T-cell (primary cell): ENCODE results near the gene C1R. TPM values are rescaled to one million over a fixed set of nuclear protein-coding genes. Genes with fewer than 3 reads are reported as not detected.

Source experiments
- ATAC-seq, 4 experiments: fragments of 200-7000 bp in 3 of 4; fragments of 150-1000 bp in 1 of 4; cut with Tn5 transposase; replicated peaks in 1 of 4; 1 replicate in 3 of 4; 2 replicates in 1 of 4; pipeline ENCODE4 v1.10.0; 2021; ENCODE audit warnings: moderate library complexity in 3 of 4, mild to moderate bottlenecking in 2 of 4, moderate number of reproducible peaks in 1 of 4
- CTCF ChIA-PET, 2 donors: fragments of 300-600 bp; sonication (Branson Sonifier 250); formaldehyde crosslinking; loops; one replicate each; lab custom pipeline; 2022; ENCODE audit warnings: antibody characterized with exemption in 2 of 2; lab: Charles Lee
- POLR2A ChIA-PET, 2 donors: fragments of 300-600 bp; sonication (Branson Sonifier 250); formaldehyde crosslinking; loops; one replicate each; lab custom pipeline; 2022; ENCODE audit warnings: antibody characterized with exemption in 2 of 2; lab: Charles Lee
- DNase-seq, 35 experiments: peaks; one replicate each; pipeline versions ENCODE4 v3.0.0 to v3.0.0-alpha.2; 2013 to 2023
- H3K27ac ChIP-seq: one replicate; pipeline ENCODE4 v1.5.1; 2013; ENCODE audit warnings: low read length
- H3K27me3 ChIP-seq, 2 experiments: replicated peaks in 1 of 2; 1 replicate in 1 of 2; 2 replicates in 1 of 2; pipeline versions ENCODE4 v1.6.1 to v1.7.0; 2013; ENCODE audit warnings: low read length in 1 of 2, mixed read lengths in 1 of 2; ENCODE audit not compliant: control insufficient read depth in 2 of 2, insufficient read depth in 2 of 2; ENCODE audit errors: extremely low read depth in 1 of 2
- H3K36me3 ChIP-seq, 2 donors: 1 replicate in 1 of 2; 2 replicates in 1 of 2; pipeline versions ENCODE4 v1.6.1 to v1.7.0; 2013; ENCODE audit warnings: low read length in 1 of 2; ENCODE audit not compliant: control insufficient read depth in 2 of 2, insufficient read depth in 1 of 2; ENCODE audit errors: extremely low read depth in 1 of 2
- H3K4me1 ChIP-seq, 2 experiments: 1 replicate in 1 of 2; 2 replicates in 1 of 2; pipeline versions ENCODE4 v1.6.1 to v1.7.0; 2013; ENCODE audit warnings: low read length in 2 of 2, mixed read lengths in 1 of 2; ENCODE audit not compliant: insufficient read depth in 2 of 2, control insufficient read depth in 1 of 2; ENCODE audit errors: extremely low read depth in 1 of 2
- H3K4me3 ChIP-seq, 2 donors: 1 replicate in 1 of 2; 2 replicates in 1 of 2; pipeline versions ENCODE4 v1.5.1 to v1.7.0; 2013; ENCODE audit warnings: mild to moderate bottlenecking in 2 of 2, low read length in 1 of 2, moderate library complexity in 1 of 2; ENCODE audit not compliant: control insufficient read depth in 1 of 2; ENCODE audit errors: extremely low read depth in 1 of 2
- H3K9me3 ChIP-seq: 2 replicates; pipeline ENCODE4 v1.7.0; 2013
- H3K27ac Mint-ChIP-seq, 2 donors: one replicate each; pipeline ENCODE4 v1.8.0; 2020 to 2021; ENCODE audit warnings: mild to moderate bottlenecking in 2 of 2, mixed read lengths in 2 of 2
- H3K27me3 Mint-ChIP-seq, 2 donors: one replicate each; pipeline ENCODE4 v1.8.0; 2021 to 2022; ENCODE audit warnings: mixed read lengths in 2 of 2
- H3K36me3 Mint-ChIP-seq: one replicate; pipeline ENCODE4 v1.8.0; 2021; ENCODE audit warnings: mixed read lengths
- H3K4me1 Mint-ChIP-seq, 3 donors: one replicate each; pipeline ENCODE4 v1.8.0; 2020 to 2022; ENCODE audit warnings: mixed read lengths in 3 of 3, mild to moderate bottlenecking in 1 of 3
- H3K4me3 Mint-ChIP-seq, 3 donors: one replicate each; pipeline ENCODE4 v1.8.0; 2020 to 2022; ENCODE audit warnings: mild to moderate bottlenecking in 3 of 3, mixed read lengths in 3 of 3, moderate library complexity in 3 of 3
- H3K9me3 Mint-ChIP-seq, 3 donors: one replicate each; pipeline ENCODE4 v1.8.0; 2020 to 2022; ENCODE audit warnings: mixed read lengths in 3 of 3
- WGBS: methylation state at CpG from one replicate; pipeline ENCODE4 v1.1.5; 2013; ENCODE audit warnings: missing lambda C conversion rate; ENCODE audit not compliant: insufficient coverage; 5-methylcytosine and 5-hydroxymethylcytosine counted together
- total RNA-seq, 35 experiments: library from RNA in 6 of 35; stranded (reverse) in 6 of 35; fragments of 120-200 nt in 1 of 35; gene quantifications; one replicate each; pipeline versions ENCODE4 v1.2.1 to v1.2.4 and lab custom pipeline; 2013 to 2026

C1R gene
- total RNA-seq, 5 donors from 2014 or later (not counting 1 experiment from before 2014, with no cell fraction given), result 2.2 to 5.9 (median 3.6) TPM

DNA sequence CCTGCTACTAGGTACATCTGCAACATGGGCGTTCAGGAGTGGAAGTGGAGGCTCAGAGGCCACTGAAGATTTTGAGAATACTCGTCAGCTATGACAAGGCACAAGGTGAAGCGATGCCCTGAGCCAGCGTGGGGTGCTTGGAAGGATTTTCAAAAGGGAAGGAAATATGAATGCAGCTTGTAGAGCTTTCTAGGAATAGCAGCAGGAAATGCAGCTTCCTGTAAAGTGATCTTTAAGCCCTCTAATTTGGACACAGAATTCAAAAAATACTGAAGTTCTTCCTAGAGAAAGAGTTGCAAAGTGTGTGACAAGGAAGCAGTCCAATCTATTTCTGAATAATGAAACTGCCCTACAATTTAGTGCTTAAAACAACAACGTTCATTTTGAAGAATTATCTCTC lies 44.9 kb downstream of the C1R start:
- Histone ChIP-seq H3K36me3 (no peaks in the 10 kb centered on the region), H3K27me3 (no peaks in the 10 kb centered on the region), H3K27ac (no peak overlapping the region), H3K9me3 (no peaks in the 10 kb centered on the region), H3K4me3 (no peak overlapping the region), H3K4me1 (peaks cover 5 to 9% of the 10 kb centered on the region in 2 experiments)
- ATAC-seq (no peak), DNase-seq (no peak)
- peaks cover 10 to 16% (median 16%) of the 10 kb centered on the region in 3 donors for H3K4me1 Mint-ChIP-seq
- H3K4me3 Mint-ChIP-seq, result no peak overlapping the region
- no peaks in the 10 kb centered on the region for H3K36me3 Mint-ChIP-seq
- POLR2A ChIA-PET, result no interaction called here
- 45% methylated on average over 4 of the region's 5 CpGs for WGBS
- no peaks in the 10 kb centered on the region for H3K9me3 Mint-ChIP-seq
- peak overlapping the region in 1 of 2 donors; percentile 33 for H3K27ac Mint-ChIP-seq
- CTCF ChIA-PET, result no interaction called here
- H3K27me3 Mint-ChIP-seq, result peaks cover 0 to 2% of the 10 kb centered on the region in 2 donors

GRCh38 chr12:7046383-7047105 lies 45.7 kb downstream of the C1R start:
- Mint-ChIP-seq H3K9me3 (no peaks in the 10 kb centered on the region), H3K4me3 (no peak overlapping the region), H3K4me1 (peaks cover 10 to 16% (median 16%) of the 10 kb centered on the region in 3 donors), H3K27me3 (peaks cover 0 to 2% of the 10 kb centered on the region in 2 donors), H3K36me3 (no peaks in the 10 kb centered on the region), H3K27ac (no peak overlapping the region)
- Histone ChIP-seq H3K9me3 (no peaks in the 10 kb centered on the region), H3K4me3 (no peak overlapping the region), H3K36me3 (no peaks in the 10 kb centered on the region), H3K27ac (no peak overlapping the region), H3K4me1 (peaks cover 5 to 9% of the 10 kb centered on the region in 2 experiments), H3K27me3 (no peaks in the 10 kb centered on the region)
- CTCF ChIA-PET, result no interaction called here
- POLR2A ChIA-PET, result no interaction called here
- WGBS, result 83% methylated on average over 1 of the region's 5 CpGs
- no peak for DNase-seq
- ATAC-seq, result no peak

- no peaks in the 10 kb centered on the region for H3K36me3 Mint-ChIP-seq
- Histone ChIP-seq H3K9me3 (no peaks in the 10 kb centered on the region), H3K4me3 (no peak overlapping the region), H3K36me3 (no peaks in the 10 kb centered on the region), H3K4me1 (peaks cover 5 to 9% of the 10 kb centered on the region in 2 experiments), H3K27ac (no peak overlapping the region), H3K27me3 (no peaks in the 10 kb centered on the region)
- H3K4me3 Mint-ChIP-seq, result no peak overlapping the region
- no peaks in the 10 kb centered on the region for H3K27me3 Mint-ChIP-seq
- peaks cover 10 to 16% (median 16%) of the 10 kb centered on the region in 3 donors for H3K4me1 Mint-ChIP-seq
- H3K27ac Mint-ChIP-seq, result no peak overlapping the region
- ChIA-PET POLR2A (no interaction called here), CTCF (no interaction called here)
- 89% methylated on average over 8 of the region's 9 CpGs for WGBS
- H3K9me3 Mint-ChIP-seq, result no peaks in the 10 kb centered on the region
- no peak for DNase-seq
- no peak for ATAC-seq
Observed at GRCh38 chr12:7045913-7046312, 46.3 kb downstream of the C1R start.

GRCh38 chr12:7042842-7043241 lies 49.4 kb downstream of the C1R start:
- H3K36me3 Mint-ChIP-seq, result no peaks in the 10 kb centered on the region
- no peak overlapping the region for H3K27ac Mint-ChIP-seq
- WGBS, result 80% methylated on average over 2 of the region's 6 CpGs

GRCh38 chr12:7039403-7039802 lies 52.8 kb downstream of the C1R start:
- Histone ChIP-seq H3K4me3 (no peak overlapping the region), H3K27me3 (no peaks in the 10 kb centered on the region), H3K27ac (no peak overlapping the region), H3K36me3 (no peaks in the 10 kb centered on the region), H3K4me1 (peaks cover 0 to 3% of the 10 kb centered on the region in 2 experiments), H3K9me3 (no peaks in the 10 kb centered on the region)
- Mint-ChIP-seq H3K4me1 (peaks cover 0 to 1% (median 0%) of the 10 kb centered on the region in 3 donors), H3K27me3 (no peaks in the 10 kb centered on the region), H3K36me3 (no peaks in the 10 kb centered on the region), H3K4me3 (no peak overlapping the region), H3K9me3 (no peaks in the 10 kb centered on the region), H3K27ac (no peak overlapping the region)
- CTCF ChIA-PET, result no interaction called here
- DNase-seq (no peak), ATAC-seq (no peak)
- POLR2A ChIA-PET, result no interaction called here
- WGBS, result 84% methylated on average over 5 of the region's 10 CpGs

More at GRCh38 chr12:7042842-7043241, 49.4 kb downstream of the C1R start:
- H3K4me3 Mint-ChIP-seq, result no peak overlapping the region
- H3K9me3 ChIP-seq, result no peaks in the 10 kb centered on the region
- peaks cover 5 to 9% of the 10 kb centered on the region in 2 experiments for H3K4me1 ChIP-seq
- DNase-seq (peak in 1 of 35 experiments; percentile 32), ATAC-seq (no peak)
- ChIA-PET POLR2A (no interaction called here), CTCF (interaction anchor here in 1 of 2 donors (0.6 kb wide), 1 partner anchor 14 kb away, joined by 3 read pairs; no protein-coding TSS in a partner anchor)
- no peak overlapping the region for H3K27ac ChIP-seq
- H3K27me3 ChIP-seq, result no peaks in the 10 kb centered on the region
- no peak overlapping the region for H3K4me3 ChIP-seq
- H3K4me1 Mint-ChIP-seq, result peaks cover 10 to 15% (median 14%) of the 10 kb centered on the region in 3 donors
- no peaks in the 10 kb centered on the region for H3K36me3 ChIP-seq
- no peaks in the 10 kb centered on the region for H3K27me3 Mint-ChIP-seq
- no peaks in the 10 kb centered on the region for H3K9me3 Mint-ChIP-seq

DNA sequence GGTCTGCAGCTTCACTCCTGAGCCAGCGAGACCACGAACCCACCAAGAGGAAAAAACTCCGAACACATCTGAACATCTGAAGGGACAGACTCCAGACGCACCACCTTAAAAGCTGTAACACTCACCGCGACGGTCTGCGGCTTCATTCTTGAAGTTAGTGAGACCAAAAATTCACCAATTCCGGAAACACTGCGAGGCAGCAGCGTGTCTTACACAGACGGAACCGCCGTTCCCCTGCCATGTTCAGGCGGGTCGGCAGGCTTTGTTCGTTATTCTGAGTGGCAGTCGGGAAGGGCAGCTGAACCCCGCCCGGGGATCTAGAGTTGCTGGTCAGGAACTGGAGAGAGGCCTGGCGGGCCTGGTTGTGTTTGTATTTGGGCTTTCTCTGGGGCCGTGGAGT lies 53.7 kb downstream of the C1R start:
- H3K4me1 ChIP-seq, result peaks cover 0 to 3% of the 10 kb centered on the region in 2 experiments
- no peak overlapping the region for H3K27ac ChIP-seq
- CTCF ChIA-PET, result no interaction called here
- Mint-ChIP-seq H3K9me3 (no peaks in the 10 kb centered on the region), H3K4me1 (peaks cover 0 to 1% (median 0%) of the 10 kb centered on the region in 3 donors), H3K4me3 (no peak overlapping the region), H3K27ac (no peak overlapping the region), H3K36me3 (no peaks in the 10 kb centered on the region), H3K27me3 (no peaks in the 10 kb centered on the region)
- no peaks in the 10 kb centered on the region for H3K36me3 ChIP-seq
- H3K9me3 ChIP-seq, result no peaks in the 10 kb centered on the region
- ATAC-seq (no peak), DNase-seq (no peak)
- H3K27me3 ChIP-seq, result no peaks in the 10 kb centered on the region
- 96% methylated on average over 20 of the region's 22 CpGs for WGBS
- no peak overlapping the region for H3K4me3 ChIP-seq
- POLR2A ChIA-PET, result no interaction called here
